Dendritic cell treated with granulocyte-macrophage colony-stimulating factor and Interleukin-4, amounts not matched to agents 40 ng/mL and 50 ng/mL, for 4 days (primary cell): Measurements from ENCODE around the gene PDGFC.
A peak's percentile ranks its signal among the peaks of the same experiment; 100 is the strongest.

ENCODE experiments used
- H3K27ac Mint-ChIP-seq: one replicate; pipeline ENCODE4 v1.8.0; 2022; ENCODE audit warnings: mild to moderate bottlenecking, mixed read lengths
- H3K27me3 Mint-ChIP-seq: one replicate; pipeline ENCODE4 v1.8.0; 2022; ENCODE audit warnings: mild to moderate bottlenecking, mixed read lengths
- H3K36me3 Mint-ChIP-seq: one replicate; pipeline ENCODE4 v1.8.0; 2022; ENCODE audit warnings: low read depth, mixed read lengths
- H3K4me1 Mint-ChIP-seq: one replicate; pipeline ENCODE4 v1.8.0; 2022; ENCODE audit warnings: low read depth, mixed read lengths
- H3K4me3 Mint-ChIP-seq: one replicate; pipeline ENCODE4 v1.8.0; 2022; ENCODE audit warnings: mild to moderate bottlenecking, moderate library complexity, mixed read lengths
- H3K9me3 Mint-ChIP-seq: one replicate; pipeline ENCODE4 v1.8.0; 2022; ENCODE audit warnings: mixed read lengths
- intact Hi-C: fragments of 100-400 bp; cut with micrococcal nuclease; formaldehyde crosslinking; loops from one replicate; pipeline ENCODE4 v1.15.0; 2022

PDGFC gene

DNA sequence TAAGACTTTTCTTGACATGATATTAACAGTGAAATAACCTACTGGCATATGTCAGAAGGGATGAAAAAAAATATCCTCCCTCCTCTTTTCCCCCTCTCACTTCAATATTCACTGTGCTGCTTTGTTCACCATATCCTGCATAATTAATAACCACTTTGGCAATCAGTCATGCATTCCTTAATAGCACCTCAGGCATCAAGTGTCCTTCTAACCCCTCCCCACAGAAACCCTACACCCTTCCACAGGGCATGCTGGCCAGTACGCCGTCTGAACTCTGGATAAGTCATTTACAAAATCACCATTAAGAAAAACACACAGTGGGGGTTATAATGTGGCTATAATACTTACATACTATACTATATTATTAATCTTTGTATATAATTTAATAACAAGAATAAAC lies 165.9 kb downstream of the PDGFC start:
- Mint-ChIP-seq H3K36me3 (peaks cover 14% of the 10 kb centered on the region), H3K4me1 (peaks cover 16% of the 10 kb centered on the region), H3K4me3 (no peak overlapping the region), H3K27ac (no peak overlapping the region), H3K9me3 (no peaks in the 10 kb centered on the region), H3K27me3 (no peaks in the 10 kb centered on the region)
- intact Hi-C loops: no loop called here

DNA sequence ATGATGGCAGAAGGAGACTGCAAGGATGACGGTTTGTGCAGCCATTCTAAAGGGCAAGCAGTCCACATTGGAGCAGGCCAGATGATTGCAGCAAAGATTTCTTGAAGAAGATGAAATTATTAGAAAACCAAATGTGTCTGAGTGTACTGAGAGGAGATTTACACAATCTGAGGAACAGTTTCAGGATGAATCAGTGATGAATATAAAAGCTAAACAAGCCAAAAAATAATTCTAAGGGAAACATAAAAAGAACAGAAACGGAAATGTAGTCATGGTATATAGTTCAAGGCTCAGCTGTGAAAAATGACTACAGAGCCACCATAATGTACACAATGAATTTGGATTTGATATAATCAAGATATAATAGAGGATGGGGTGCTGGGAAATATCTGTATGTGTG lies 168.5 kb downstream of the PDGFC start:
- intact Hi-C loops: no loop called here
- peaks cover 16% of the 10 kb centered on the region for H3K36me3 Mint-ChIP-seq
- H3K9me3 Mint-ChIP-seq: no peaks in the 10 kb centered on the region
- H3K4me3 Mint-ChIP-seq: no peak overlapping the region
- H3K27ac Mint-ChIP-seq: peak overlapping the region; percentile 52
- H3K27me3 Mint-ChIP-seq: no peaks in the 10 kb centered on the region
- peaks cover 22% of the 10 kb centered on the region for H3K4me1 Mint-ChIP-seq

DNA sequence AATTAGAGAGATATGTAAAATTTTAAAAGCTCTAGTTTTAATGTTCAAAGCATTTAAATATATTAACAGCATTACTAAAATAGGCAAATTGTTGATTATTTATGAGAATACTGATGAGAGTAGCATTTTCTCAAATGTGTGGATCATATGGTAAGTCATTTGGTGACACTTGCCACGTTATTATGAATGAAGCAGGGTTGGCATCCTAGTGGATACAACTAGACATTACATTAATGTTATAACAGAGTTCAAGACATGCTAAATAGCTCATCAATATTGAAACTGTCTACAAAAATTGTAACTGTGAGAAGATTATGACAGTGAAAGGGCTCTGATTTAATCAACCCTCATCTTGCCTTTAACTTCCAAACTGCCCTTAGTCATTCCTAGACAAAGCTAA lies 171.1 kb downstream of the PDGFC start:
- H3K36me3 Mint-ChIP-seq: peaks cover 29% of the 10 kb centered on the region
- no peaks in the 10 kb centered on the region for H3K27me3 Mint-ChIP-seq
- peaks cover 23% of the 10 kb centered on the region for H3K4me1 Mint-ChIP-seq
- no peak overlapping the region for H3K27ac Mint-ChIP-seq
- intact Hi-C loops: no loop called here
- H3K4me3 Mint-ChIP-seq: no peak overlapping the region
- H3K9me3 Mint-ChIP-seq: no peaks in the 10 kb centered on the region

DNA sequence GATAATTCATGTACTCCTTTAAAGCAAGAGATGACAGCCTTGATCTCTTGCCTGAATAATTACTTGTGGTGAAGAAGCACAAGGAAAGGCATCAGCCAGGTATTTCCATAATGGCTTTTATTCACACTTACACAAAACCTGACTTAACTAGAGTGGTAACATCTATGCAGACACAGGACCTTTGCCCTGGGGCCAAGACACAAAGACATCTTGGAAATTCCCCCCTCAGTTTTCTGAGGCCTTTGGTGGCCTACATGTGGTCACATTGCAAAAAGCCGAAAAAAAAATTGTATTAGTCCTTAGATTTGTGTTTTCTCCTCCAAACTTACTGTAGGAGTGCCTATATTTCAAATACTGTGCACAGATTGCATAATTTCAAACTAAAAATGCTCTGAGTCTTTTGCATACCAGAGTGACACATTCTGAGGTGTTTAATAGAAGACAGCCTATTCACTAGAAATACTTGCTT lies 172.4 kb downstream of the PDGFC start:
- Mint-ChIP-seq H3K4me3 (no peak overlapping the region), H3K27me3 (no peaks in the 10 kb centered on the region), H3K4me1 (peaks cover 26% of the 10 kb centered on the region), H3K36me3 (peaks cover 33% of the 10 kb centered on the region), H3K9me3 (no peaks in the 10 kb centered on the region), H3K27ac (no peak overlapping the region)
- intact Hi-C loops: no loop called here

DNA sequence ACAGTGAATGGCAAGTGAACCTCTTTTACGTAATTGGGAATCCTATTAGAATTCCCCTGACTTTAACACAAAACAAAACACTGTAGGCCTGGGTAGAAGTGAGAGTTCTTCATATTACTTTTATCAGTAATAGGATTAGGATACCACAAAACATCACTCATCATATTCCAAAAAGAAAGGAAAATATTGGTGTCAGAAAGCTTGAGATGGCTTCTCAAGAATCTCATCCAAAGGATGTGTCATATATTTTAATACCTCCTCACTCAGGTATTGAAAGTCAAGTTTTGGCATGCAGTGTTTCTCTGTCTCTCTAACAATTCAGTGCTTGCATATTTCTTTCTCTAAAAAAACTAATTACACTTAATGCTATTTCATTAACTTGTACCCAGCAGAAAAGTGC lies 173.2 kb downstream of the PDGFC start:
- no peak overlapping the region for H3K27ac Mint-ChIP-seq
- intact Hi-C loops: no loop called here
- H3K27me3 Mint-ChIP-seq: no peaks in the 10 kb centered on the region
- peaks cover 26% of the 10 kb centered on the region for H3K4me1 Mint-ChIP-seq
- no peaks in the 10 kb centered on the region for H3K9me3 Mint-ChIP-seq
- H3K4me3 Mint-ChIP-seq: no peak overlapping the region
- peaks cover 34% of the 10 kb centered on the region for H3K36me3 Mint-ChIP-seq

DNA sequence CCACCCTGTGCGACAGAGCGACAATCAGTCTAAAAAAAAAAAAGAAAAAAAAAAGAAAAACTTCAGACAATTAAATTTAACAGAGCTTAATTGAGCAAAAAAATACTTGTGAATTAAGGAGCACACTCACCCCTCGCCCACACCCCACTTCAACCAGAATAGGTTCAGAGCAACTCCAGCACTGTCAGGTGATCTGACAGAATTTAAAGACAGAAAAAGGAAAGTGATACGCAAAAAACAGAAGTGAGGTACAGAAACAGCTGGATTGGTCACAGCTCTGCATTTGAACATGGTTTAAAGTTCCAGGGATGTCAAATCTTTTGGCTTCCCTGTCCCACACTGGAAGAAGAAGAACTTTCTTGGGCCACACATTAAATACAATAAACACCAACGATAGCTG lies 174.4 kb downstream of the PDGFC start:
- H3K27ac Mint-ChIP-seq: no peak overlapping the region
- no peaks in the 10 kb centered on the region for H3K27me3 Mint-ChIP-seq
- H3K4me3 Mint-ChIP-seq: no peak overlapping the region
- H3K9me3 Mint-ChIP-seq: no peaks in the 10 kb centered on the region
- peaks cover 20% of the 10 kb centered on the region for H3K4me1 Mint-ChIP-seq
- intact Hi-C loops: no loop called here
- H3K36me3 Mint-ChIP-seq: peaks cover 31% of the 10 kb centered on the region

DNA sequence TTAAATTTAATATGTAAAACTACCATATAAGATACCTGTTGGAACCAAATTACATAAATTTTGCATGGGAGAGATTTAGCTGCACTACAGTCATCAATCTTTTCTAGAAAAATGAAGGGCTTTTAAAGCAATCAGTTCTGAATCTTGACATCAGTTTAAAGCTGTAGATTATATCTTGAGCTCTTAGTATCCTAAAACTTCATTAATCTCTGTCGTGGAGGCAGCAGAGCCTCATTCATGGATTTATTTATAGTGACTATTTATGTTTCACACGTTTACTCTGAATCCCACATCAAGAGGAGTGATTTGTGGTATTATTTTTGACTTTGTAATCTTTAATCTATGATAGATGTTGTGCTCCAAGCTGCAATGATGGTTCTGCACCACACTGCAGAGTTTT lies 175.9 kb downstream of the PDGFC start:
- Mint-ChIP-seq H3K27ac (no peak overlapping the region), H3K4me1 (peaks cover 24% of the 10 kb centered on the region), H3K27me3 (no peaks in the 10 kb centered on the region), H3K4me3 (no peak overlapping the region), H3K36me3 (peaks cover 28% of the 10 kb centered on the region), H3K9me3 (no peaks in the 10 kb centered on the region)
- intact Hi-C loops: no loop called here

DNA sequence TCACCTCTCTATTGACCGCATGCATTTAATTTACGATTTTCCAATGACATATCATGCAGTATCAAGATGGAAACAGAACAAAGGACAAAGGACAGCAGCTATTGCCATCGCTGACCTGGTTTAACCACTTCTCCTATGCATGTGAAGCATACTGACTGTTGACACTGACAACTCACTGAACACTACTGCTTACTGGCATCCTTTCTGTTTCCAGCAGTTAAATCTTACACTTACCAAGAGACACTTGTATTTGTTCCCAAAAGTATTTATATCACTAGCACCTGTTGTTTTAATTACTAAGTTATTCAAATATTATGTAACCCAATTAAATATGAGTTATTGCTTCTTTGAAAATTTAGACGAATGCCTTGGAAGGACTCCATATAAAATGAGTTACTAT lies 176.7 kb downstream of the PDGFC start:
- peaks cover 33% of the 10 kb centered on the region for H3K36me3 Mint-ChIP-seq
- no peaks in the 10 kb centered on the region for H3K27me3 Mint-ChIP-seq
- no peak overlapping the region for H3K4me3 Mint-ChIP-seq
- intact Hi-C loops: no loop called here
- no peaks in the 10 kb centered on the region for H3K9me3 Mint-ChIP-seq
- H3K4me1 Mint-ChIP-seq: peaks cover 24% of the 10 kb centered on the region
- no peak overlapping the region for H3K27ac Mint-ChIP-seq

DNA sequence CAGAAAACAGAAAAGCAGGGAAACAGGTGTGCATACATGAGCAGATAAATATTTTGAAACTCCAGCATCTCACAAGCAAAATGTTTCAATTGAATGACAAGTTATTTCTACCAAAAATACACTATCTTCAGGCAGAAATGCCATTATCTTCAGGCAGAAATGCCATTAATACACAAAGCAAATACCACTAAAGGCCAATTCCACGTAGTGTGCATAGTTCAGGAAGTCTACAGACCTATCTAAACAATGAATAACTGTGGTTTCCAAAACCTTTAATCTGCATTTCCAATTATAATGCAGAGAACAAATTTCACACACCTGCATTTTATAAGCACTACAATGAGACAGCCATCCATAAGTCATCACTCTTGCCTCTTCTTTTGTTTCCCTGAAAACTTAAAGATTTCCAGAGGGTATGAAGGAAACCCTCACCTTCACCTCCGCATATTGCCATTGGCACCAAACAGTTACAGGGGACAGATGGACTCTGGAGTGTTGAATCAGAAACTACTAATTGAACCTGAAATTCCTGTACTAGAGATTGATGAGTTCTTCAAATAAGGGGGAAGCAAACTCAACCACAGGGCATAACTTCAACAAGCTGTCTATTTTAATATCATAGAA lies 179.0 kb downstream of the PDGFC start:
- peaks cover 32% of the 10 kb centered on the region for H3K36me3 Mint-ChIP-seq
- no peaks in the 10 kb centered on the region for H3K9me3 Mint-ChIP-seq
- intact Hi-C loops: no loop called here
- no peak overlapping the region for H3K27ac Mint-ChIP-seq
- no peak overlapping the region for H3K4me3 Mint-ChIP-seq
- no peaks in the 10 kb centered on the region for H3K27me3 Mint-ChIP-seq
- H3K4me1 Mint-ChIP-seq: peaks cover 18% of the 10 kb centered on the region

DNA sequence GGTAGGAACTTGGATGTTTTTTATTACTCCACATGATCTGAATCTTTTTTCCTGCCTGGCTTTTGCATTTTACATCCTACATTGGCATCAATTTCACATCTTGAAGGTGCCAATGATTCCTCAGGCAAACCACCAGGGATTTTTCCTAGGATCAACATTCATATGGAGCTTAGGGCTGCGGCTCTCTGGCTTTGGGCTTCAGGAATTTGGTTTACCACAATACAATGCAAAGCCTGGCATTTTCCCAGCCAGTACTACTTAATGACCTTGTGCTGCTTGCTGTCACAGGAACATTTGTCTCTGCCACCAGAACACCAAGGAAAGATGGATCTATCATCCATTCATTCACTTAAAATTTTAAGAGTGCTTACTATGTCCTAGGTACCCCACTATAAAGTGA lies 180.7 kb downstream of the PDGFC start:
- peaks cover 24% of the 10 kb centered on the region for H3K36me3 Mint-ChIP-seq
- H3K4me3 Mint-ChIP-seq: no peak overlapping the region

DNA sequence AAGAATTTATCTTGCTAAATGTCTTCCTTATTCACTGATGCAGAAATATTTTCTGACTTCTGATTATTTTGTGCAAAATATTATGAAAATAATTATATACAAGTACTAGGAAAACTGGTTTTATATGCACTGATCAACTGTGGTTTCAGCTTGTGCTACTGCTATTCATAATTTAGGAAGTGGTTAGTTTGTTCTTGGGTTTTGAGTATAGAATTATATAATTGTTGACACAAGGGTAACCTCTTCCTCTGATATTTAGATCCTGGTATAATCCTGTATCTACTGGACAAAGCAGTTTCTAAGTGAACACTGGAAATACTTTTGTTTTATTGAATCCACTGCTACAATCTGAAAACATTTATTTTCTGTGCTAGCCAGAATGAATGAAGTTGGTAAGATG lies 182.8 kb downstream of the PDGFC start:
- Mint-ChIP-seq H3K9me3 (peaks cover 8% of the 10 kb centered on the region), H3K27me3 (no peaks in the 10 kb centered on the region), H3K4me3 (no peak overlapping the region), H3K27ac (no peak overlapping the region), H3K36me3 (peaks cover 26% of the 10 kb centered on the region), H3K4me1 (peaks cover 7% of the 10 kb centered on the region)
- intact Hi-C loops: no loop called here

More for the DNA sequence above, 180.7 kb downstream of the PDGFC start:
- Mint-ChIP-seq H3K9me3 (no peaks in the 10 kb centered on the region), H3K27me3 (no peaks in the 10 kb centered on the region), H3K4me1 (peaks cover 12% of the 10 kb centered on the region), H3K27ac (no peak overlapping the region)
- intact Hi-C loops: no loop called here

DNA sequence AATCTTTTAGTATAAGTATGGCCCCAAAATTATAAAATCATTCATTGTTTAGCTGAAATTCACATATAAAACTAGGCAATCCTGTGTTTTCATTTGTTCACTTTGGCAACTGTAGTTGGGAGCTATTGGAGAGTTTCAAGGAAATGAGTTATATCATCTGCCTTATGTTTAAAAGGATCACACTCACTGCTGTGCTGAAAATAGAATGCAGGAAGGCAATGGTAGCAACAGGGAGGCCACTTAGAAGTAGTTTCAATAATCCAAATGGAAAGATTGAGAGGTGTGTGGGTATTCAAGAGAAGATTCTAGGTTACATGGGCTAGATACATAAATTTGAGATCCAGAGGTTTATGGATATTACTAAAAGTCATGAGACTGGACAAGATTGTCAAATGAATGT lies 184.9 kb downstream of the PDGFC start:
- no peaks in the 10 kb centered on the region for H3K27me3 Mint-ChIP-seq
- H3K9me3 Mint-ChIP-seq: peaks cover 9% of the 10 kb centered on the region
- no peak overlapping the region for H3K4me3 Mint-ChIP-seq
- no peak overlapping the region for H3K27ac Mint-ChIP-seq
- no peaks in the 10 kb centered on the region for H3K4me1 Mint-ChIP-seq
- peaks cover 33% of the 10 kb centered on the region for H3K36me3 Mint-ChIP-seq
- intact Hi-C loops: no loop called here

DNA sequence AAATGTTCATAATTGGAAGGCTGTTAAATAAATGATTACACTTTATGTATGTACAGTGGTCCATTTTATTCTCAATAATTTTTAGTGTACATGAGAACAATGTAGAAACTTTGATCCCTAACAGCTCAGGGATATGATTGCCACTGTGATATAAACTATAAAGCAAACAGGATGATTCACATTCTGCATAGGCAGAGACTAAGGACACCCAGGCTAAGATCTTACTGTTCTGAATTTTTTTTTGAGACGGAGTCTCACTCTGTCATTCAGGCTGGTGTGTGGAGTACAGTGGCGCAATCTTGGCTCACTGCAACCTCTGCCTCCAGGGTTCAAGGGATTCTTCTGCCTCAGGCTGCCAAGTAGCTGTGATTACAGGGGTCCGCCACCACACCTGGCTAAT lies 186.6 kb downstream of the PDGFC start:
- intact Hi-C loops: no loop called here
- no peaks in the 10 kb centered on the region for H3K27me3 Mint-ChIP-seq
- no peak overlapping the region for H3K27ac Mint-ChIP-seq
- peaks cover 36% of the 10 kb centered on the region for H3K36me3 Mint-ChIP-seq
- H3K4me1 Mint-ChIP-seq: no peaks in the 10 kb centered on the region
- no peak overlapping the region for H3K4me3 Mint-ChIP-seq
- peaks cover 9% of the 10 kb centered on the region for H3K9me3 Mint-ChIP-seq

DNA sequence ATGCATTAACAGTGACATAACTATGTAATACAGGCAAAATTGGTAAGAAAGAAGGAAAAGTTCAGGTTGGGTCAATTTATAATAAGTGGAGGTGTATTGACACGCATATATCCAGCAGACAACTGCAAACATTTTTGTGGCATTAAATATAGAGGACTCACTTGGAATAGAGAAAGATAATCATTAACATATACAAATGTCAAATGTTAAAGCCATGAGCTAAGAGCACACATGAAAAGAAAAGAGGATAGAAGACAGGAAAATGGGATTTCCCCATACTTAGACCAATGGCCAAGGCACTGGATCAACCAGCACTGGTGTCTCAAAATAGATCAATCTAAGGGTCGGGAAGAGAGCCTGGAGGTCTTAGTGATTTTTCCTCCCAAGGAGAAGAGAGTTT lies 187.6 kb downstream of the PDGFC start:
- peaks cover 9% of the 10 kb centered on the region for H3K9me3 Mint-ChIP-seq
- intact Hi-C loops: no loop called here
- no peaks in the 10 kb centered on the region for H3K27me3 Mint-ChIP-seq
- no peak overlapping the region for H3K4me3 Mint-ChIP-seq
- H3K36me3 Mint-ChIP-seq: peaks cover 37% of the 10 kb centered on the region
- no peak overlapping the region for H3K27ac Mint-ChIP-seq
- H3K4me1 Mint-ChIP-seq: peaks cover 7% of the 10 kb centered on the region

DNA sequence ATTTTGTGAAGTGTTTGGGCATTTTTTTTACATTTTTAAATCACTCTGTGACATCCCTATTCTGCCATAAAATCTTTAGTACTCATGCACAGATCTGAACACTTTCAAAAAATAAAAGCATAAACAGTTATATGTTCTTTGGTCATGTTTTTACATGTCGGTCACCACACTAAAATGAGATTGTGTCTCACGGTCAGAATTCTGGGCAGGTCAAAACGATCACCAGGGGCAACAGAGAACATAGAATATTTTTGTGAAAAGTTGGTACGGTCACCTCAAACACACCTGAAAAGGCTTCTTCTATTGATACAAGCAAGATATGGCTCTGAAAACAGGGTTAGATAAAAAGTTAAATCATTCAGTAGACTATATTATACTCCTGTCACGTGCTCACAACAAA lies 189.1 kb downstream of the PDGFC start:
- no peak overlapping the region for H3K27ac Mint-ChIP-seq
- H3K9me3 Mint-ChIP-seq: peaks cover 9% of the 10 kb centered on the region
- H3K36me3 Mint-ChIP-seq: peaks cover 37% of the 10 kb centered on the region
- H3K4me3 Mint-ChIP-seq: no peak overlapping the region
- intact Hi-C loops: no loop called here
- H3K27me3 Mint-ChIP-seq: no peaks in the 10 kb centered on the region
- H3K4me1 Mint-ChIP-seq: peaks cover 11% of the 10 kb centered on the region
